GM12878 (cell line): ENCODE results near the gene SEC16A. TPM values are rescaled to one million over a fixed set of nuclear protein-coding genes. Genes with fewer than 3 reads are reported as not detected.

ENCODE experiments used
- BACH1 ChIP-seq: fragments of 450-650 bp; IDR thresholded peaks from 2 replicates; pipeline ENCODE4 v1.6.1; 2017; ENCODE audit warnings: mild to moderate bottlenecking, borderline replicate concordance
- BHLHE40 ChIP-seq, 2 experiments: fragments of 450-650 bp in 1 of 2; IDR thresholded peaks; 2 replicates each; pipeline ENCODE4 v1.6.1; 2011 to 2017; ENCODE audit warnings: low read depth in 2 of 2, borderline replicate concordance in 1 of 2, improper control_type of control experiment in 1 of 2, low read length in 1 of 2, mild to moderate bottlenecking in 1 of 2
- CREB1 ChIP-seq: IDR thresholded peaks from 2 replicates; pipeline ENCODE4 v1.6.1; 2012; ENCODE audit warnings: low read depth, mild to moderate bottlenecking, inconsistent platforms
- CREM ChIP-seq: IDR thresholded peaks from 2 replicates; pipeline ENCODE4 v1.6.1; 2014; ENCODE audit warnings: antibody characterized with exemption, low read depth
- DPF2 ChIP-seq: fragments of 450-650 bp; IDR thresholded peaks from 2 replicates; pipeline ENCODE4 v1.6.1; 2017; ENCODE audit warnings: mild to moderate bottlenecking
- GATAD2B ChIP-seq: fragments of 450-650 bp; conservative IDR thresholded peaks from 2 replicates; pipeline ENCODE4 v1.6.1; 2017; ENCODE audit warnings: low read depth, mild to moderate bottlenecking, moderate library complexity
- HCFC1 ChIP-seq: fragments of 150-350 bp; IDR thresholded peaks from 2 replicates; pipeline ENCODE4 v1.6.1; 2014; ENCODE audit warnings: low read length
- NR2F1 ChIP-seq: fragments of 450-650 bp; conservative IDR thresholded peaks from 2 replicates; pipeline ENCODE4 v1.6.1; 2017; ENCODE audit warnings: mild to moderate bottlenecking
- POLR2AphosphoS5 ChIP-seq: IDR thresholded peaks from 2 replicates; pipeline ENCODE4 v1.6.1; 2011; ENCODE audit warnings: mild to moderate bottlenecking, low read length, inconsistent platforms
- RB1 ChIP-seq: fragments of 450-650 bp; formaldehyde crosslinking; IDR thresholded peaks from 2 replicates; pipeline ENCODE4 v1.6.1; 2017; ENCODE audit warnings: mild to moderate bottlenecking, borderline replicate concordance
- TARDBP ChIP-seq: IDR thresholded peaks from 2 replicates; pipeline ENCODE4 v1.6.1; 2016; ENCODE audit warnings: borderline replicate concordance
- TCF3 ChIP-seq: IDR thresholded peaks from 2 replicates; pipeline ENCODE4 v1.6.1; 2012; ENCODE audit warnings: low read depth, mild to moderate bottlenecking, low read length, borderline replicate concordance; ENCODE audit not compliant: insufficient read depth
- polyA plus RNA-seq, 11 experiments: library from polyadenylated mRNA; depleted of rRNA in 4 of 11; unstranded in 6 of 11; stranded (reverse) in 5 of 11; fragments of >200 nt; fragmentation: Nextera tagmentation in 4 of 11; fragmentation: Illumina TruSeq in 1 of 11; extraction: Ambion mirVana in 4 of 11; extraction: Trizol in 1 of 11; gene quantifications; 1 replicate in 1 of 11; 2 replicates in 10 of 11; pipeline versions ENCODE4 v1.2.1 to v1.2.3, GENCODE V29; 2011 to 2016; ENCODE audit warnings: inconsistent platforms in 2 of 11, missing spikeins in 2 of 11, low read depth in 1 of 11
- total RNA-seq, 4 experiments: library from RNA; depleted of rRNA in 3 of 4; stranded (reverse); fragments of >200 nt in 3 of 4; fragmentation: Illumina TruSeq in 1 of 4; extraction: Trizol in 1 of 4; gene quantifications; 2 replicates each; pipeline versions ENCODE4 v1.2.1 to v1.2.3, GENCODE V29; 2013 to 2021
- TF ChIP-seq, protein P1 (sequence below): fragments of 450-650 bp; IDR thresholded peaks from 2 replicates; pipeline ENCODE4 v1.6.1; 2017; ENCODE audit warnings: mild to moderate bottlenecking, moderate library complexity
- TF ChIP-seq, protein P2 (sequence below): fragments of 450-650 bp; conservative IDR thresholded peaks from 2 replicates; pipeline ENCODE4 v1.6.1; 2017; ENCODE audit warnings: mild to moderate bottlenecking, moderate library complexity
- TF ChIP-seq, protein P3 (sequence below), 3 experiments: IDR thresholded peaks in 2 of 3; conservative IDR thresholded peaks in 1 of 3; 2 replicates each; pipeline ENCODE4 v1.5.1; 2011; ENCODE audit warnings: low read depth in 3 of 3, low read length in 3 of 3, mild to moderate bottlenecking in 3 of 3, control low read depth in 2 of 3, moderate library complexity in 2 of 3, inconsistent platforms in 1 of 3, mixed read lengths in 1 of 3; ENCODE audit not compliant: control insufficient read depth in 2 of 3, insufficient read depth in 1 of 3; ENCODE audit errors: extremely low read depth in 1 of 3

SEC16A gene
- total and polyA plus RNA-seq, 10 of the 15 experiments (the other 5 are each of a cell fraction or from before 2014, with no cell fraction given) = 9.9 to 59.1 (median 21.7) TPM

DNA sequence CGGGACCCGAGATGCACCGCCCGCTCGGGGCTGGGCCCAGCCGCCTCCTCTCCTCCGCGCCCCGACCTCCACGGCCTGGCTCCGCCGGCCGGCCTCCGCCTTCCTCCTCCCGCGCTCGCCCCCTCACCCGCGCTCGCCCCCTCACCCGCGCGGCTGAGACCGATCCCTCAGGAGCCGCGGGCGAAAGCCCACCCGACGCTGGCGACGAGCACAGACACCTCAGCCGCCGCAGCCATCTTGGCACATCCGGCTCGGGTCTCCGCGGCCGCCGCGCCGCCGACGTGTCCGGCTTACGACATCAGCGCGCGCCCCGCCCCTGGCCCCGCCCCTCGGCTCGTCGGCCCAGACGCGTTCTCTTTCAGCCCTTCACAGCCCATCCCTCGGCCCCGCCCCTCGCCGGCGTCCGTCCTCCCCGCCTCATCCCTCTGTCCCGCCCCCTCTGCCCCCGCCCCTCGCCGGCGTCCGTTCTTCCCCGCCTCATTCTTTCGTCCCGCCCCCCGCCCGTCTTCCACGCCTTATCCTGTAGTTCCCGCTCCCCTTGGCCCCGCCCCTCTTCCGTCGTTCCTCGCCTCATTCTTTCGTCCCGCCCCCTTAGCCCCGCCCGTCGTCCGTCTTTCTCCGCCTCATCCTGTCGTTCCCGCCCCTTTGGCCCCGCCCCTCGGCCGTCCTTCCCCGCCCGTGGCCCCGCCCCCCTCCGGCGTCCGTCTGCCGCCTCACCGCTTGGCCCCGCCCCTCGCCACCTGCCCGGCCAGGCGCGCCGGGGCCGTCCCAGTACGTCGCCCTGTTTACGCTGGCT, at the start of gene SEC16A (continued):
- TF ChIP-seq, protein P1, sequence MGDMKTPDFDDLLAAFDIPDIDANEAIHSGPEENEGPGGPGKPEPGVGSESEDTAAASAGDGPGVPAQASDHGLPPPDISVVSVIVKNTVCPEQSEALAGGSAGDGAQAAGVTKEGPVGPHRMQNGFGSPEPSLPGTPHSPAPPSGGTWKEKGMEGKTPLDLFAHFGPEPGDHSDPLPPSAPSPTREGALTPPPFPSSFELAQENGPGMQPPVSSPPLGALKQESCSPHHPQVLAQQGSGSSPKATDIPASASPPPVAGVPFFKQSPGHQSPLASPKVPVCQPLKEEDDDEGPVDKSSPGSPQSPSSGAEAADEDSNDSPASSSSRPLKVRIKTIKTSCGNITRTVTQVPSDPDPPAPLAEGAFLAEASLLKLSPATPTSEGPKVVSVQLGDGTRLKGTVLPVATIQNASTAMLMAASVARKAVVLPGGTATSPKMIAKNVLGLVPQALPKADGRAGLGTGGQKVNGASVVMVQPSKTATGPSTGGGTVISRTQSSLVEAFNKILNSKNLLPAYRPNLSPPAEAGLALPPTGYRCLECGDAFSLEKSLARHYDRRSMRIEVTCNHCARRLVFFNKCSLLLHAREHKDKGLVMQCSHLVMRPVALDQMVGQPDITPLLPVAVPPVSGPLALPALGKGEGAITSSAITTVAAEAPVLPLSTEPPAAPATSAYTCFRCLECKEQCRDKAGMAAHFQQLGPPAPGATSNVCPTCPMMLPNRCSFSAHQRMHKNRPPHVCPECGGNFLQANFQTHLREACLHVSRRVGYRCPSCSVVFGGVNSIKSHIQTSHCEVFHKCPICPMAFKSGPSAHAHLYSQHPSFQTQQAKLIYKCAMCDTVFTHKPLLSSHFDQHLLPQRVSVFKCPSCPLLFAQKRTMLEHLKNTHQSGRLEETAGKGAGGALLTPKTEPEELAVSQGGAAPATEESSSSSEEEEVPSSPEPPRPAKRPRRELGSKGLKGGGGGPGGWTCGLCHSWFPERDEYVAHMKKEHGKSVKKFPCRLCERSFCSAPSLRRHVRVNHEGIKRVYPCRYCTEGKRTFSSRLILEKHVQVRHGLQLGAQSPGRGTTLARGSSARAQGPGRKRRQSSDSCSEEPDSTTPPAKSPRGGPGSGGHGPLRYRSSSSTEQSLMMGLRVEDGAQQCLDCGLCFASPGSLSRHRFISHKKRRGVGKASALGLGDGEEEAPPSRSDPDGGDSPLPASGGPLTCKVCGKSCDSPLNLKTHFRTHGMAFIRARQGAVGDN = peak; percentile 61
- TF ChIP-seq, protein P2, sequence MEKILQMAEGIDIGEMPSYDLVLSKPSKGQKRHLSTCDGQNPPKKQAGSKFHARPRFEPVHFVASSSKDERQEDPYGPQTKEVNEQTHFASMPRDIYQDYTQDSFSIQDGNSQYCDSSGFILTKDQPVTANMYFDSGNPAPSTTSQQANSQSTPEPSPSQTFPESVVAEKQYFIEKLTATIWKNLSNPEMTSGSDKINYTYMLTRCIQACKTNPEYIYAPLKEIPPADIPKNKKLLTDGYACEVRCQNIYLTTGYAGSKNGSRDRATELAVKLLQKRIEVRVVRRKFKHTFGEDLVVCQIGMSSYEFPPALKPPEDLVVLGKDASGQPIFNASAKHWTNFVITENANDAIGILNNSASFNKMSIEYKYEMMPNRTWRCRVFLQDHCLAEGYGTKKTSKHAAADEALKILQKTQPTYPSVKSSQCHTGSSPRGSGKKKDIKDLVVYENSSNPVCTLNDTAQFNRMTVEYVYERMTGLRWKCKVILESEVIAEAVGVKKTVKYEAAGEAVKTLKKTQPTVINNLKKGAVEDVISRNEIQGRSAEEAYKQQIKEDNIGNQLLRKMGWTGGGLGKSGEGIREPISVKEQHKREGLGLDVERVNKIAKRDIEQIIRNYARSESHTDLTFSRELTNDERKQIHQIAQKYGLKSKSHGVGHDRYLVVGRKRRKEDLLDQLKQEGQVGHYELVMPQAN = peak; percentile 91
- TF ChIP-seq GATAD2B (peak; percentile 67; the same call in 1 of the 2 replicates), CREM (peak; percentile 95), HCFC1 (peak; percentile 67), POLR2AphosphoS5 (peak; percentile 77), TARDBP (0 out of 2 replicates have a peak, but pooled peaks have one; percentile 28), CREB1 (peak; percentile 99), RB1 (peak; percentile 77; the same call in 1 of the 2 replicates), DPF2 (peak; percentile 75), BHLHE40 (IDR thresholded peaks at IDR 0.05; ENCODE audit: borderline replicate concordance in 1 of 2, low read depth in 2 of 2, low read length in 1 of 2) (peak; percentile 13 to 46; a peak in 2 of 4 replicates), BACH1 (peak; percentile 84), NR2F1 (peak; percentile 65), TCF3 (0 out of 2 replicates have a peak, but pooled peaks have one; percentile 38)
- TF ChIP-seq, protein P3, sequence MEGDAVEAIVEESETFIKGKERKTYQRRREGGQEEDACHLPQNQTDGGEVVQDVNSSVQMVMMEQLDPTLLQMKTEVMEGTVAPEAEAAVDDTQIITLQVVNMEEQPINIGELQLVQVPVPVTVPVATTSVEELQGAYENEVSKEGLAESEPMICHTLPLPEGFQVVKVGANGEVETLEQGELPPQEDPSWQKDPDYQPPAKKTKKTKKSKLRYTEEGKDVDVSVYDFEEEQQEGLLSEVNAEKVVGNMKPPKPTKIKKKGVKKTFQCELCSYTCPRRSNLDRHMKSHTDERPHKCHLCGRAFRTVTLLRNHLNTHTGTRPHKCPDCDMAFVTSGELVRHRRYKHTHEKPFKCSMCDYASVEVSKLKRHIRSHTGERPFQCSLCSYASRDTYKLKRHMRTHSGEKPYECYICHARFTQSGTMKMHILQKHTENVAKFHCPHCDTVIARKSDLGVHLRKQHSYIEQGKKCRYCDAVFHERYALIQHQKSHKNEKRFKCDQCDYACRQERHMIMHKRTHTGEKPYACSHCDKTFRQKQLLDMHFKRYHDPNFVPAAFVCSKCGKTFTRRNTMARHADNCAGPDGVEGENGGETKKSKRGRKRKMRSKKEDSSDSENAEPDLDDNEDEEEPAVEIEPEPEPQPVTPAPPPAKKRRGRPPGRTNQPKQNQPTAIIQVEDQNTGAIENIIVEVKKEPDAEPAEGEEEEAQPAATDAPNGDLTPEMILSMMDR (IDR thresholded peaks at IDR 0.05 in 2 of 3, conservative IDR thresholded peaks at IDR 0.05 in 1 of 3; ENCODE audit: control insufficient read depth in 2 of 3, extremely low read depth in 1 of 3, insufficient read depth in 1 of 3, low read depth in 3 of 3, low read length in 3 of 3) = no peak
